IMR-90 (cell line): Measurements from ENCODE around the gene CMSS1. TPM values are rescaled to one million over a fixed set of nuclear protein-coding genes. Genes with fewer than 3 reads are reported as not detected.

Source experiments
- ATAC-seq: fragments of 200-7000 bp; cut with Tn5 transposase; 2 replicates; pipeline ENCODE4 v1.9.1; 2020; ENCODE audit warnings: low read depth, mild to moderate bottlenecking, moderate library complexity
- BruUV-seq: library from RNA; stranded (reverse); fragments of 400-500 nt; replicated peaks from 2 replicates; lab custom pipeline; 2021; lab: Mats Ljungman, UMichigan
- CTCF ChIA-PET: fragments of 300-600 bp; formaldehyde crosslinking; extraction: SDS; loops from one replicate; lab custom pipeline; 2021; ENCODE audit warnings: antibody characterized with exemption; lab: Yijun Ruan, JAX
- POLR2A ChIA-PET: fragments of 300-600 bp; sonication (Branson Sonifier 250); formaldehyde crosslinking; loops from one replicate; lab custom pipeline; 2022; ENCODE audit warnings: antibody characterized with exemption; ENCODE audit not compliant: unreplicated experiment; lab: Charles Lee
- DNase-seq: peaks from one replicate; pipeline ENCODE4 v3.0.0; 2013
- H2AFZ ChIP-seq: replicated peaks from 2 replicates; pipeline ENCODE3; 2013; ENCODE audit warnings: low read length, mild to moderate bottlenecking; ENCODE audit not compliant: poor library complexity
- H2AK5ac ChIP-seq: 2 replicates; pipeline ENCODE4 v1.6.1; 2013; ENCODE audit warnings: low read depth, low read length, inconsistent platforms
- H2AK9ac ChIP-seq: replicated peaks from 2 replicates; pipeline ENCODE3; 2013; ENCODE audit warnings: mild to moderate bottlenecking, low read depth, low read length, moderate library complexity; ENCODE audit not compliant: poor library complexity
- H2BK120ac ChIP-seq: 2 replicates; pipeline ENCODE4 v1.6.1; 2013; ENCODE audit warnings: low read depth, low read length, inconsistent platforms
- H2BK15ac ChIP-seq: 3 replicates; pipeline ENCODE4 v1.6.1; 2013; ENCODE audit warnings: low read depth, low read length, inconsistent platforms
- H2BK20ac ChIP-seq: 2 replicates; pipeline ENCODE4 v1.6.1; 2013; ENCODE audit warnings: low read depth, mild to moderate bottlenecking, inconsistent platforms, low read length, moderate library complexity
- H2BK5ac ChIP-seq: 2 replicates; pipeline ENCODE4 v1.6.1; 2013; ENCODE audit warnings: mild to moderate bottlenecking, low read depth, low read length, inconsistent platforms; ENCODE audit not compliant: poor library complexity, severe bottlenecking
- H3K14ac ChIP-seq: replicated peaks from 2 replicates; pipeline ENCODE4 v1.6.1; 2013; ENCODE audit warnings: low read depth, low read length, inconsistent platforms
- H3K18ac ChIP-seq: 2 replicates; pipeline ENCODE4 v1.6.1; 2013; ENCODE audit warnings: low read depth, low read length, control low read depth
- H3K23ac ChIP-seq: 2 replicates; pipeline ENCODE4 v1.6.1; 2013; ENCODE audit warnings: low read depth, low read length, inconsistent platforms
- H3K27ac ChIP-seq: 2 replicates; pipeline ENCODE4 v1.5.1; 2013; ENCODE audit warnings: mild to moderate bottlenecking, control low read depth, low read length; ENCODE audit not compliant: insufficient read depth
- H3K27me3 ChIP-seq: 2 replicates; pipeline ENCODE4 v1.6.1; 2013; ENCODE audit warnings: low read length; ENCODE audit not compliant: control insufficient read depth, insufficient read depth
- H3K36me3 ChIP-seq: 2 replicates; pipeline ENCODE4 v1.6.1; 2013; ENCODE audit warnings: low read length, mixed read lengths; ENCODE audit not compliant: control insufficient read depth, insufficient read depth
- H3K4ac ChIP-seq: 2 replicates; pipeline ENCODE4 v1.6.1; 2013; ENCODE audit warnings: low read depth, low read length, inconsistent platforms
- H3K4me1 ChIP-seq: 2 replicates; pipeline ENCODE4 v1.6.1; 2013; ENCODE audit warnings: low read length, mixed read lengths; ENCODE audit not compliant: control insufficient read depth, insufficient read depth
- H3K4me2 ChIP-seq: 2 replicates; pipeline ENCODE4 v1.6.1; 2013; ENCODE audit warnings: low read depth, mild to moderate bottlenecking, control low read depth, low read length, moderate library complexity
- H3K4me3 ChIP-seq: 2 replicates; pipeline ENCODE4 v1.5.1; 2013; ENCODE audit warnings: low read depth, mild to moderate bottlenecking, control low read depth, low read length, moderate library complexity; ENCODE audit not compliant: insufficient read depth
- H3K56ac ChIP-seq: 2 replicates; pipeline ENCODE4 v1.6.1; 2013; ENCODE audit warnings: low read length, inconsistent platforms; ENCODE audit not compliant: insufficient read depth; ENCODE audit errors: extremely low read depth
- H3K79me1 ChIP-seq, 2 experiments: 2 replicates each; pipeline ENCODE4 v1.6.1; 2013; ENCODE audit warnings: low read length in 2 of 2, inconsistent platforms in 1 of 2, low read depth in 1 of 2
- H3K9ac ChIP-seq: 2 replicates; pipeline ENCODE4 v1.6.1; 2013; ENCODE audit warnings: low read depth, low read length, control low read depth
- H3K9me1 ChIP-seq: 2 replicates; pipeline ENCODE4 v1.6.1; 2013; ENCODE audit warnings: low read length, inconsistent platforms; ENCODE audit not compliant: insufficient read depth
- H3K9me3 ChIP-seq: 2 replicates; pipeline ENCODE4 v1.6.1; 2013; ENCODE audit warnings: low read length; ENCODE audit not compliant: control insufficient read depth, insufficient read depth
- H4K20me1 ChIP-seq: 2 replicates; pipeline ENCODE4 v1.6.1; 2013; ENCODE audit warnings: low read length, inconsistent platforms; ENCODE audit not compliant: insufficient read depth
- H4K5ac ChIP-seq: 2 replicates; pipeline ENCODE4 v1.6.1; 2013; ENCODE audit warnings: mild to moderate bottlenecking, low read depth, low read length, control low read depth
- H4K8ac ChIP-seq, 2 experiments: 2 replicates each; pipeline ENCODE4 v1.6.1; 2013; ENCODE audit warnings: low read depth in 2 of 2, low read length in 2 of 2, control low read depth in 1 of 2, inconsistent platforms in 1 of 2
- H4K91ac ChIP-seq: 2 replicates; pipeline ENCODE4 v1.6.1; 2013; ENCODE audit warnings: low read depth, low read length, inconsistent platforms; ENCODE audit not compliant: insufficient read depth
- BHLHE40 ChIP-seq: fragments of 150-350 bp; IDR thresholded peaks from 2 replicates; pipeline ENCODE4 v1.6.1; 2016; ENCODE audit warnings: mild to moderate bottlenecking, low read depth, low read length
- CEBPB ChIP-seq: IDR thresholded peaks from 2 replicates; pipeline ENCODE4 v1.6.1; 2012; ENCODE audit warnings: low read depth, low read length, improper control_type of control experiment
- CHD1 ChIP-seq: IDR thresholded peaks from 2 replicates; pipeline ENCODE4 v1.6.1; 2012; ENCODE audit warnings: low read depth, low read length, improper control_type of control experiment
- ELK1 ChIP-seq: fragments of 150-350 bp; IDR thresholded peaks from 2 replicates; pipeline ENCODE4 v1.6.1; 2016; ENCODE audit warnings: low read depth, mild to moderate bottlenecking, low read length, moderate library complexity, borderline replicate concordance
- FOS ChIP-seq: fragments of 150-350 bp; IDR thresholded peaks from 2 replicates; pipeline ENCODE4 v1.6.1; 2016; ENCODE audit warnings: low read depth, low read length
- MAFK ChIP-seq: IDR thresholded peaks from 2 replicates; pipeline ENCODE4 v1.6.1; 2012; ENCODE audit warnings: low read depth, low read length, improper control_type of control experiment
- MAZ ChIP-seq: IDR thresholded peaks from 2 replicates; pipeline ENCODE4 v1.6.1; 2012; ENCODE audit warnings: low read depth, mild to moderate bottlenecking, low read length, improper control_type of control experiment, moderate library complexity, borderline replicate concordance
- NFE2L2 ChIP-seq: fragments of 150-350 bp; IDR thresholded peaks from 2 replicates; pipeline ENCODE4 v1.6.1; 2016; ENCODE audit warnings: low read depth, mild to moderate bottlenecking, low read length
- POLR2A ChIP-seq: IDR thresholded peaks from 2 replicates; pipeline ENCODE4 v1.6.1; 2012; ENCODE audit warnings: mild to moderate bottlenecking, low read depth, low read length
- RAD21 ChIP-seq: IDR thresholded peaks from 2 replicates; pipeline ENCODE4 v1.6.1; 2012; ENCODE audit warnings: low read length, improper control_type of control experiment
- RCOR1 ChIP-seq: IDR thresholded peaks from 2 replicates; pipeline ENCODE4 v1.6.1; 2012; ENCODE audit warnings: mild to moderate bottlenecking, low read length, improper control_type of control experiment; ENCODE audit not compliant: insufficient replicate concordance
- RFX5 ChIP-seq: IDR thresholded peaks from 2 replicates; pipeline ENCODE4 v1.8.0; 2012; ENCODE audit warnings: low read depth, mild to moderate bottlenecking, low read length, moderate library complexity
- SMC3 ChIP-seq: fragments of 150-350 bp; IDR thresholded peaks from 2 replicates; pipeline ENCODE4 v1.6.1; 2016; ENCODE audit warnings: low read depth, mild to moderate bottlenecking, antibody characterized with exemption, low read length, moderate library complexity
- USF2 ChIP-seq: fragments of 150-350 bp; IDR thresholded peaks from 2 replicates; pipeline ENCODE4 v1.6.1; 2017; ENCODE audit warnings: mild to moderate bottlenecking, antibody characterized with exemption, low read length, low read depth
- dilution Hi-C: fragments of 300-500 bp; cut with HindIII; formaldehyde crosslinking; loops from one replicate; pipeline ENCODE4 v1.14.3; 2018; ENCODE audit warnings: low sequenced_read_pairs; ENCODE audit not compliant: unreplicated experiment
- in situ Hi-C: fragments of 300-500 bp; cut with MboI; formaldehyde crosslinking; loops from 3 replicates; pipeline ENCODE4 v1.14.3; 2019; ENCODE audit warnings: low sequenced_read_pairs, inconsistent platforms, mixed read lengths
- intact Hi-C: fragments of 100-400 bp; cut with micrococcal nuclease; formaldehyde crosslinking; loops from 2 replicates; pipeline ENCODE4 v1.10.0; 2022
- polyA plus RNA-seq, 3 experiments: library from polyadenylated mRNA; depleted of rRNA; stranded (reverse); fragments of >200 nt; gene quantifications; 2 replicates each; pipeline ENCODE4 v1.2.3, GENCODE V29; 2012; ENCODE audit warnings: low replicate concordance in 1 of 3
- total RNA-seq: library from RNA; depleted of rRNA; stranded (reverse); fragments of >200 nt; gene quantifications from 2 replicates; pipeline ENCODE4 v1.2.3, GENCODE V29; 2012

Gene CMSS1
- total and polyA plus RNA-seq, 2 of the 4 experiments (the other 2 are of a cell fraction), result 12.5 to 13.6 TPM

GRCh38 chr3:100022506-100022905 lies 204.8 kb downstream of the CMSS1 start:
- H3K4me2 ChIP-seq, result no peak overlapping the region
- no peak overlapping the region for H3K23ac ChIP-seq
- no TSS peak for BruUV-seq
- H4K20me1 ChIP-seq, result no peaks in the 10 kb centered on the region
- no peak overlapping the region for H3K14ac ChIP-seq
- H4K91ac ChIP-seq, result peak overlapping the region; percentile 17; the same call in 1 of the 2 replicates
- H3K36me3 ChIP-seq, result no peaks in the 10 kb centered on the region
- CTCF ChIA-PET, result interaction anchor here (0.6 kb wide), 1 partner anchor 12 kb away, joined by 5 read pairs; no protein-coding TSS in a partner anchor
- H3K9ac ChIP-seq, result no peak overlapping the region
- no peak overlapping the region for H3K4ac ChIP-seq
- intact Hi-C loops, result loop anchor here (5.0 kb wide), 1 partner anchor 50 kb away; no protein-coding TSS in a partner anchor
- TF ChIP-seq RFX5, result no peak
- TF ChIP-seq CHD1, result no peak
- TF ChIP-seq RAD21, result no peak
- TF ChIP-seq ELK1, result no peak
- no peak for TF ChIP-seq RCOR1
- TF ChIP-seq USF2, result no peak
- no peak for TF ChIP-seq CEBPB
- no peak for TF ChIP-seq BHLHE40
- no peak for TF ChIP-seq SMC3
- TF ChIP-seq NFE2L2, result no peak
- TF ChIP-seq MAZ, result no peak
- no peak for TF ChIP-seq POLR2A
- no peak for TF ChIP-seq FOS
- no peak for TF ChIP-seq MAFK
- POLR2A ChIA-PET, result no interaction called here
- H3K18ac ChIP-seq, result no peak overlapping the region
- no peak overlapping the region for H4K8ac ChIP-seq
- H2BK15ac ChIP-seq, result no peak overlapping the region
- DNase-seq, result no peak
- H3K4me3 ChIP-seq, result no peak overlapping the region
- no peak overlapping the region for H2BK120ac ChIP-seq
- no peak overlapping the region for H2BK5ac ChIP-seq
- H2AK5ac ChIP-seq, result no peak overlapping the region
- no peaks in the 10 kb centered on the region; the same call in 1 of the 2 replicates for H3K9me1 ChIP-seq
- H3K9me3 ChIP-seq, result no peaks in the 10 kb centered on the region
- no peak overlapping the region for H4K5ac ChIP-seq
- H2AFZ ChIP-seq, result no peak overlapping the region
- in situ Hi-C loops, result no loop called here
- ATAC-seq, result no peak
- no peak overlapping the region for H2AK9ac ChIP-seq
- dilution Hi-C loops, result no loop called here
- H3K4me1 ChIP-seq, result peaks cover 11% of the 10 kb centered on the region
- no peak overlapping the region for H3K56ac ChIP-seq
- H3K27me3 ChIP-seq, result no peaks in the 10 kb centered on the region
- H2BK20ac ChIP-seq, result no peak overlapping the region
- no peaks in the 10 kb centered on the region; a peak in 2 of 4 replicates for H3K79me1 ChIP-seq
- H3K27ac ChIP-seq, result no peak overlapping the region
